K562 (cell line): Measurements from ENCODE around the gene SSTR5. TPM values are rescaled to one million over a fixed set of nuclear protein-coding genes. Genes with fewer than 3 reads are reported as not detected.

Experiments
- CXXC5 ChIP-seq: fragments of 250-450 bp; sonication (Bioruptor Pico); IDR thresholded peaks from 2 replicates; pipeline ENCODE4 v1.8.0; 2022; ENCODE audit warnings: inconsistent platforms, mild to moderate bottlenecking, moderate library complexity
- E2F6 ChIP-seq, 2 experiments: IDR thresholded peaks; 2 replicates each; pipeline ENCODE4 v1.6.1; 2011; ENCODE audit warnings: borderline replicate concordance in 1 of 2, control low read depth in 1 of 2, low read depth in 1 of 2, low read length in 1 of 2, mild to moderate bottlenecking in 1 of 2, mixed read lengths in 1 of 2, moderate library complexity in 1 of 2; ENCODE audit not compliant: insufficient read depth in 1 of 2, insufficient read length in 1 of 2, poor library complexity in 1 of 2, severe bottlenecking in 1 of 2; ENCODE audit errors: extremely low read depth in 1 of 2
- FOXA1 ChIP-seq: fragments of 450-650 bp; IDR thresholded peaks from 2 replicates; pipeline ENCODE4 v1.6.1; 2016; ENCODE audit warnings: mild to moderate bottlenecking, borderline replicate concordance
- IRF9 ChIP-seq: fragments of 450-650 bp; IDR thresholded peaks from 2 replicates; pipeline ENCODE4 v1.6.1; 2016; ENCODE audit warnings: missing biosample characterization, missing genetic modification characterization
- NRF1 ChIP-seq, 2 experiments: fragments of 450-650 bp; IDR thresholded peaks in 1 of 2; conservative IDR thresholded peaks in 1 of 2; 2 replicates each; pipeline ENCODE4 v1.6.1; 2014; ENCODE audit warnings: mild to moderate bottlenecking in 2 of 2
- REST ChIP-seq, 2 experiments: fragments of 450-650 bp; formaldehyde crosslinking in 1 of 2; IDR thresholded peaks; 2 replicates each; pipeline versions ENCODE4 v1.4.0 to v1.6.1; 2014 to 2020; ENCODE audit warnings: mild to moderate bottlenecking in 2 of 2, borderline replicate concordance in 1 of 2, low read depth in 1 of 2
- SP1 ChIP-seq: sonication (generic); formaldehyde crosslinking; IDR thresholded peaks from 2 replicates; pipeline ENCODE4 v1.8.1; 2022; ENCODE audit warnings: mild to moderate bottlenecking, missing genetic modification reagents
- VEZF1 ChIP-seq: fragments of 200-800 bp; sonication (Bioruptor generic); IDR thresholded peaks from 2 replicates; pipeline ENCODE4 v1.6.1; 2017; ENCODE audit warnings: missing genetic modification characterization, missing compliant biosample characterization
- ZEB2 ChIP-seq: fragments of 450-650 bp; IDR thresholded peaks from 2 replicates; pipeline ENCODE4 v1.6.1; 2016
- ZNF740 ChIP-seq, 3 experiments: fragments of 200-800 bp in 1 of 3; sonication (Bioruptor generic) in 1 of 3; sonication (generic) in 1 of 3; formaldehyde crosslinking in 1 of 3; IDR thresholded peaks; 2 replicates each; pipeline versions ENCODE4 v1.6.1 to v1.8.0; 2016 to 2022; ENCODE audit warnings: mild to moderate bottlenecking in 2 of 3, missing compliant biosample characterization in 2 of 3, missing genetic modification characterization in 2 of 3, missing genetic modification reagents in 1 of 3
- polyA plus RNA-seq, 8 experiments: library from polyadenylated mRNA; depleted of rRNA in 4 of 8; stranded (reverse) in 5 of 8; unstranded in 3 of 8; fragments of >200 nt; fragmentation: Nextera tagmentation in 2 of 8; fragmentation: Illumina TruSeq in 1 of 8; extraction: Ambion mirVana in 2 of 8; extraction: Trizol in 1 of 8; gene quantifications; 2 replicates each; pipeline versions ENCODE4 v1.2.1 to v1.2.3, GENCODE V29; 2011 to 2014; ENCODE audit warnings: inconsistent platforms in 1 of 8, missing spikeins in 1 of 8
- total RNA-seq, 7 experiments: library from RNA; depleted of rRNA in 6 of 7; stranded (reverse); fragments of >200 nt in 6 of 7; fragmentation: Illumina TruSeq in 2 of 7; extraction: Trizol in 2 of 7; gene quantifications; 2 replicates each; pipeline versions ENCODE4 v1.2.1 to v1.2.3, GENCODE V29; 2011 to 2021; ENCODE audit warnings: low replicate concordance in 1 of 7

Gene SSTR5
- total and polyA plus RNA-seq, 9 of the 15 experiments (the other 6 are each of a cell fraction or from before 2014, with no cell fraction given): not detected

GRCh38 chr16:1102921-1103635 lies 30.5 kb downstream of the SSTR5 start (continued):
- TF ChIP-seq SP1 (CRISPR knock-in tag) (peak; percentile 25; the same call in 1 of the 2 replicates), CXXC5 (CRISPR knock-in tag) (no peak), REST (IDR thresholded peaks at IDR 0.05; ENCODE audit: borderline replicate concordance) (peak; percentile 41; the same call in 1 of the 2 replicates), REST (CRISPR knock-in tag; IDR thresholded peaks at IDR 0.05; ENCODE audit: low read depth) (no peak), E2F6 (IDR thresholded peaks at IDR 0.05; ENCODE audit: borderline replicate concordance in 1 of 2, extremely low read depth in 1 of 2, insufficient read depth in 1 of 2, insufficient read length in 1 of 2, low read depth in 1 of 2, low read length in 1 of 2, poor library complexity in 1 of 2, severe bottlenecking in 1 of 2) (peak in 1 of 2 experiments; percentile 62), ZNF740 (CRISPR knock-in tag; IDR thresholded peaks at IDR 0.05) (0 out of 2 replicates have a peak, but pooled peaks have one; percentile 49), ZNF740 (tag; IDR thresholded peaks at IDR 0.05) (peak in 1 of 2 experiments; percentile 32; a peak in 1 of 4 replicates), VEZF1 (CRISPR knock-in tag) (peak; percentile 88), NRF1 (conservative IDR thresholded peaks at IDR 0.05 in 1 of 2, IDR thresholded peaks at IDR 0.05 in 1 of 2) (peak; percentile 19 to 41; a peak in 1 of 4 replicates), ZEB2 (no peak), IRF9 (no peak), FOXA1 (no peak)
